Trophoblast cell (in vitro differentiated cells and primary cell): Measurements from ENCODE around the gene PHKA2.
"Not testable (repeated sequence)": the region's sequence is repeated elsewhere in the genome, so short reads cannot be mapped to it uniquely, and the experiment has no call there.

Source experiments
- DNase-seq, 2 donors: peaks; one replicate each; pipeline ENCODE4 v3.0.0-alpha.2; 2016
- H2AFZ ChIP-seq: 2 replicates; pipeline ENCODE4 v1.6.1; 2013; ENCODE audit warnings: low read length, moderate library complexity, mild to moderate bottlenecking; ENCODE audit not compliant: insufficient read depth, poor library complexity
- H2AK5ac ChIP-seq: 2 replicates; pipeline ENCODE4 v1.6.1; 2013; ENCODE audit warnings: mild to moderate bottlenecking, low read length
- H2BK120ac ChIP-seq: 2 replicates; pipeline ENCODE4 v1.6.1; 2013; ENCODE audit warnings: low read length, mild to moderate bottlenecking, moderate library complexity; ENCODE audit not compliant: insufficient read depth, poor library complexity
- H2BK12ac ChIP-seq: 2 replicates; pipeline ENCODE4 v1.6.1; 2013; ENCODE audit warnings: mild to moderate bottlenecking, low read length, moderate library complexity
- H2BK5ac ChIP-seq: 2 replicates; pipeline ENCODE4 v1.6.1; 2013; ENCODE audit warnings: low read length, low read depth, moderate library complexity, mild to moderate bottlenecking; ENCODE audit not compliant: poor library complexity
- H3K14ac ChIP-seq: 2 replicates; pipeline ENCODE4 v1.6.1; 2013; ENCODE audit warnings: mild to moderate bottlenecking, low read length
- H3K18ac ChIP-seq: 2 replicates; pipeline ENCODE4 v1.6.1; 2013; ENCODE audit warnings: mild to moderate bottlenecking, low read length
- H3K23ac ChIP-seq: 2 replicates; pipeline ENCODE4 v1.6.1; 2013; ENCODE audit warnings: low read length
- H3K27ac ChIP-seq: 2 replicates; pipeline ENCODE4 v1.5.1; 2013; ENCODE audit warnings: low read depth, mild to moderate bottlenecking, inconsistent platforms, low read length, moderate library complexity
- H3K27me3 ChIP-seq: 2 replicates; pipeline ENCODE4 v1.6.1; 2013; ENCODE audit warnings: inconsistent platforms, mild to moderate bottlenecking, low read length, moderate library complexity; ENCODE audit not compliant: insufficient read depth
- H3K36me3 ChIP-seq, 2 experiments: 1 replicate in 1 of 2; 2 replicates in 1 of 2; pipeline ENCODE4 v1.6.1; 2013; ENCODE audit warnings: low read length in 2 of 2, mild to moderate bottlenecking in 2 of 2, moderate library complexity in 1 of 2; ENCODE audit not compliant: insufficient read depth in 2 of 2, control insufficient read depth in 1 of 2
- H3K4ac ChIP-seq: 2 replicates; pipeline ENCODE4 v1.6.1; 2013; ENCODE audit warnings: low read depth, mild to moderate bottlenecking, low read length, moderate library complexity
- H3K4me1 ChIP-seq, 2 experiments: 1 replicate in 1 of 2; 2 replicates in 1 of 2; pipeline ENCODE4 v1.6.1; 2013; ENCODE audit warnings: low read length in 2 of 2, mild to moderate bottlenecking in 2 of 2, moderate library complexity in 1 of 2; ENCODE audit not compliant: insufficient read depth in 2 of 2, control insufficient read depth in 1 of 2
- H3K4me2 ChIP-seq: 2 replicates; pipeline ENCODE4 v1.6.1; 2013; ENCODE audit warnings: inconsistent platforms, mild to moderate bottlenecking, low read length, moderate library complexity
- H3K4me3 ChIP-seq: 2 replicates; pipeline ENCODE4 v1.5.1; 2013; ENCODE audit warnings: mild to moderate bottlenecking, low read depth, low read length, inconsistent platforms
- H3K79me1 ChIP-seq: one replicate; pipeline ENCODE4 v1.6.1; 2013; ENCODE audit warnings: low read length
- H3K79me2 ChIP-seq: 2 replicates; pipeline ENCODE4 v1.6.1; 2013; ENCODE audit warnings: low read length, mild to moderate bottlenecking; ENCODE audit not compliant: control insufficient read depth, insufficient read depth, poor library complexity
- H3K9ac ChIP-seq: 2 replicates; pipeline ENCODE4 v1.6.1; 2013; ENCODE audit warnings: mild to moderate bottlenecking, low read length
- H3K9me3 ChIP-seq: 2 replicates; pipeline ENCODE4 v1.6.1; 2013; ENCODE audit warnings: low read depth, mild to moderate bottlenecking, control low read depth, inconsistent platforms, low read length; ENCODE audit not compliant: insufficient read depth
- H4K12ac ChIP-seq: 2 replicates; pipeline ENCODE4 v1.6.1; 2013; ENCODE audit warnings: low read depth, mild to moderate bottlenecking, low read length, moderate library complexity
- H4K8ac ChIP-seq: 2 replicates; pipeline ENCODE4 v1.6.1; 2013; ENCODE audit warnings: low read depth, mild to moderate bottlenecking, low read length, moderate library complexity
- H4K91ac ChIP-seq: one replicate; pipeline ENCODE4 v1.6.1; 2013; ENCODE audit warnings: low read depth, mild to moderate bottlenecking, low read length, moderate library complexity
- WGBS: extraction: QIAGEN DNeasy Blood & Tissue Kit; methylation state at CpG from one replicate; pipeline ENCODE4 v1.1.7; 2013; ENCODE audit warnings: missing lambda C conversion rate; ENCODE audit not compliant: insufficient read length, insufficient coverage; ENCODE audit errors: extremely low coverage; 5-methylcytosine and 5-hydroxymethylcytosine counted together

PHKA2 gene

GRCh38 chrX:19019996-19020395 is 36.1 kb upstream of the PHKA2 start:
- H3K79me2 ChIP-seq: no peaks in the 10 kb centered on the region
- H3K79me1 ChIP-seq: no peaks in the 10 kb centered on the region
- H3K4me3 ChIP-seq: no peak overlapping the region
- H3K4me1 ChIP-seq: peaks cover 0 to 3% of the 10 kb centered on the region in 2 experiments
- no peak overlapping the region for H2BK120ac ChIP-seq
- no peak overlapping the region for H4K12ac ChIP-seq
- no CpG with 5 or more reads among the region's 2 CpGs for WGBS
- no peak overlapping the region for H3K27ac ChIP-seq
- H4K8ac ChIP-seq: no peak overlapping the region
- no peak overlapping the region for H3K18ac ChIP-seq
- H4K91ac ChIP-seq: no peak overlapping the region
- H2AK5ac ChIP-seq: no peak overlapping the region
- no peaks in the 10 kb centered on the region for H3K27me3 ChIP-seq
- peak in 1 of 2 donors; percentile 19 for DNase-seq
- no peak overlapping the region for H2BK12ac ChIP-seq
- no peak overlapping the region for H3K9ac ChIP-seq
- no peak overlapping the region for H2BK5ac ChIP-seq
- H3K4me2 ChIP-seq: no peak overlapping the region
- no peaks in the 10 kb centered on the region for H3K9me3 ChIP-seq
- H3K14ac ChIP-seq: no peak overlapping the region
- H3K23ac ChIP-seq: no peak overlapping the region
- no peaks in the 10 kb centered on the region for H3K36me3 ChIP-seq
- no peak overlapping the region for H3K4ac ChIP-seq
- no peak overlapping the region for H2AFZ ChIP-seq

- Histone ChIP-seq H3K4ac (no peak overlapping the region), H2AFZ (no peak overlapping the region), H3K23ac (no peak overlapping the region), H3K27me3 (no peaks in the 10 kb centered on the region), H2BK120ac (no peak overlapping the region), H2AK5ac (no peak overlapping the region), H3K36me3 (no peaks in the 10 kb centered on the region), H3K14ac (no peak overlapping the region), H3K4me2 (no peak overlapping the region), H4K8ac (no peak overlapping the region), H2BK5ac (no peak overlapping the region), H3K9ac (no peak overlapping the region), H4K12ac (no peak overlapping the region), H3K18ac (no peak overlapping the region), H3K79me1 (no peaks in the 10 kb centered on the region), H3K9me3 (no peaks in the 10 kb centered on the region), H3K4me3 (no peak overlapping the region), H3K4me1 (no peaks in the 10 kb centered on the region), H4K91ac (no peak overlapping the region), H3K27ac (no peak overlapping the region), H2BK12ac (no peak overlapping the region), H3K79me2 (no peaks in the 10 kb centered on the region)
- WGBS: no CpG with 5 or more reads among the region's 3 CpGs
- DNase-seq: peak; percentile 12 to 47
These were observed 33.4 kb upstream of the PHKA2 start for GRCh38 chrX:19017271-19017670.

- not testable (repeated sequence) for H3K27me3 ChIP-seq, H3K27ac ChIP-seq, H4K8ac ChIP-seq, H3K4me1 ChIP-seq, H2BK5ac ChIP-seq, H3K14ac ChIP-seq, H3K79me1 ChIP-seq, H3K18ac ChIP-seq, H3K4ac ChIP-seq, H2AK5ac ChIP-seq, H2AFZ ChIP-seq, DNase-seq, H3K4me3 ChIP-seq, H3K36me3 ChIP-seq, H3K79me2 ChIP-seq, H2BK12ac ChIP-seq, H4K12ac ChIP-seq, H2BK120ac ChIP-seq, H4K91ac ChIP-seq, H3K9me3 ChIP-seq, H3K23ac ChIP-seq, H3K4me2 ChIP-seq, H3K9ac ChIP-seq
- no CpG with 5 or more reads among the region's 8 CpGs for WGBS
These were observed 32.7 kb upstream of the PHKA2 start for GRCh38 chrX:19016614-19017013.

GRCh38 chrX:19007868-19008267 is 24.0 kb upstream of the PHKA2 start:
- H3K27me3 ChIP-seq: no peaks in the 10 kb centered on the region
- DNase-seq: no peak
- no peak overlapping the region for H3K14ac ChIP-seq
- no peak overlapping the region for H2AK5ac ChIP-seq
- H4K8ac ChIP-seq: no peak overlapping the region
- no peak overlapping the region for H3K4ac ChIP-seq
- H3K18ac ChIP-seq: no peak overlapping the region
- H2AFZ ChIP-seq: no peak overlapping the region
- H3K79me2 ChIP-seq: no peaks in the 10 kb centered on the region
- H3K4me1 ChIP-seq: no peaks in the 10 kb centered on the region
- no peak overlapping the region for H3K4me2 ChIP-seq
- H3K36me3 ChIP-seq: no peaks in the 10 kb centered on the region
- no peak overlapping the region for H4K91ac ChIP-seq
- no peak overlapping the region for H2BK5ac ChIP-seq
- H3K27ac ChIP-seq: no peak overlapping the region
- H2BK120ac ChIP-seq: no peak overlapping the region
- H3K9ac ChIP-seq: no peak overlapping the region
- no peak overlapping the region for H3K23ac ChIP-seq
- H4K12ac ChIP-seq: no peak overlapping the region
- H2BK12ac ChIP-seq: no peak overlapping the region
- no peak overlapping the region for H3K4me3 ChIP-seq
- WGBS: no CpG with 5 or more reads among the region's 4 CpGs
- H3K79me1 ChIP-seq: no peaks in the 10 kb centered on the region
- no peaks in the 10 kb centered on the region for H3K9me3 ChIP-seq
